Immature natural killer cell (primary cell): Measurements from ENCODE around the gene TNFRSF4. TPM values are rescaled to one million over a fixed set of nuclear protein-coding genes. Genes with fewer than 3 reads are reported as not detected.

Experiments used
- DNase-seq, 3 donors: peaks; one replicate each; pipeline ENCODE4 v3.0.0; 2022; ENCODE audit warnings: mixed read lengths in 1 of 3
- H3K27ac Mint-ChIP-seq, 6 donors: one replicate each; pipeline ENCODE4 v1.8.0; 2020; ENCODE audit warnings: mixed read lengths in 6 of 6, mild to moderate bottlenecking in 5 of 6, inconsistent platforms in 4 of 6, moderate library complexity in 3 of 6
- H3K27me3 Mint-ChIP-seq, 3 donors: one replicate each; pipeline ENCODE4 v1.8.0; 2020 to 2021; ENCODE audit warnings: low read depth in 3 of 3, mild to moderate bottlenecking in 3 of 3, mixed read lengths in 3 of 3, moderate library complexity in 3 of 3, inconsistent platforms in 1 of 3
- H3K36me3 Mint-ChIP-seq, 3 donors: one replicate each; pipeline ENCODE4 v1.8.0; 2020; ENCODE audit warnings: mixed read lengths in 3 of 3, inconsistent platforms in 2 of 3, mild to moderate bottlenecking in 2 of 3
- H3K4me1 Mint-ChIP-seq, 2 donors: one replicate each; pipeline ENCODE4 v1.8.0; 2020; ENCODE audit warnings: inconsistent platforms in 2 of 2, mild to moderate bottlenecking in 2 of 2, mixed read lengths in 2 of 2, moderate library complexity in 1 of 2
- H3K4me3 Mint-ChIP-seq, 5 donors: one replicate each; pipeline ENCODE4 v1.8.0; 2020; ENCODE audit warnings: mild to moderate bottlenecking in 5 of 5, mixed read lengths in 5 of 5, inconsistent platforms in 3 of 5, moderate library complexity in 3 of 5
- H3K9me3 Mint-ChIP-seq, 6 donors: one replicate each; pipeline ENCODE4 v1.8.0; 2020; ENCODE audit warnings: mild to moderate bottlenecking in 6 of 6, mixed read lengths in 6 of 6, inconsistent platforms in 4 of 6, moderate library complexity in 3 of 6
- polyA plus RNA-seq, 3 donors: library from polyadenylated mRNA; unstranded; fragments of 300-500 nt; fragmentation: Illumina TruSeq; gene quantifications; one replicate each; pipeline ENCODE4 v1.2.3, GENCODE V29; 2021

Gene TNFRSF4
- polyA plus RNA-seq, 3 donors from 2014 or later: 7.6 to 16.3 (median 12.1) TPM

DNA sequence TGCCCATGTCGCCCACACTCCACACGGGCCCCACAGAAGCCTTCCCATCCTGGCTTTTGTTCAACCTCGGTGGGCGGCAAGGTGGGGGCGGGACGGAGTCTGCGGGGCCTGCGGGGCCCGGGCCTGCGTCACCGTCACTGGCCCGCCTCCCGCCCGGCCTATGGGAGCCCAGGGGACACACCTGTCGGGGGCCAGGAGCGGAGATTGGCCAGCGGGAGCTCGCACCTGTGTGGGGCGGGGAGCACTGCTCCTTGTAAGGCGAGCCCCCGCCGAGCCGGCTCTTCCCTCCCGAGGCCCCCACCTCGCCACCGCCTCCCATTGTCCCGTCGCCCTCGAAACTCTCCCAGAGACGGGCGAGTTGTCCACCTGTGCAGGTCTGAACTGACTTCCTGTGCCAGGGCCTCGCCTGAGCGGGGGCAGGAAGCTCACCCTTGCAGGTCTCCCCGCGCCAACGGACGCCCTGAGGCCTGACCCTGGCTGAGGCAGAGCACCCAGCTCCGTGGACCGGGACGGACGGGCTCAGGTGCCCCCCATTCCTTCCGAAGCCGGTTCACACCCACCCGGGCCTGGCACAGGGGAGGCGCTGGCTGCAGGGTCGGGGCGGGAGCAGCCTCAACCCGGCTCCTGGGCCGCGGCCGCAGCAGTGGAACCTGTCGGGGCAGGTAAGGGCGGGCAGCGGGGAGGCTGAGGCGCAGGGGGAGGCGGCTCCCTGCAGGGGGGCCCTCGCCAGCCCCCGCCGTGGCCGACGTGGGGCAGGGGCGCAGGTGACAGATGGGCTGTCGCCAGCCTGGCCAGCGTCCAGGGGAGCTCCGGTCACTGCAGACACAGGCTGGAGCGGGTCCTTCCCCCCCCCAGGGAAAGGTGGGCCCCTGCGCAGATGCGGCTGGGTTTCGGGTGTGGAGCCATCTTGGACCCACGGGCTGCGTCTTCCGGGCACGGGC lies 51.1 kb downstream of the TNFRSF4 start:
- Mint-ChIP-seq H3K4me3 (no peak overlapping the region), H3K9me3 (no peaks in the 10 kb centered on the region), H3K4me1 (peaks cover 10 to 15% of the 10 kb centered on the region in 2 donors), H3K27ac (no peak overlapping the region), H3K27me3 (peaks cover 0 to 14% (median 7%) of the 10 kb centered on the region in 3 donors), H3K36me3 (no peaks in the 10 kb centered on the region)
- no peak for DNase-seq

- H3K27ac Mint-ChIP-seq: no peak overlapping the region
- no peak for DNase-seq
- peaks cover 0 to 14% (median 7%) of the 10 kb centered on the region in 3 donors for H3K27me3 Mint-ChIP-seq
- peaks cover 10 to 15% of the 10 kb centered on the region in 2 donors for H3K4me1 Mint-ChIP-seq
- H3K36me3 Mint-ChIP-seq: no peaks in the 10 kb centered on the region
- no peaks in the 10 kb centered on the region for H3K9me3 Mint-ChIP-seq
- no peak overlapping the region for H3K4me3 Mint-ChIP-seq
These were observed 52.3 kb downstream of the TNFRSF4 start for GRCh38 chr1:1161683-1162079.

Other genes with a start within 250 kb of the TNFRSF4 start
- 1 to 10 TPM in 1 of 3 donors, under 1 TPM in 2; 0.14 to 2.2 (median 0.68) TPM for gene PLEKHN1, start 247.7 kb downstream of the TNFRSF4 start, polyA plus RNA-seq
- not detected for gene PERM1, start 232.1 kb downstream of the TNFRSF4 start, polyA plus RNA-seq
- gene HES4, start 214.1 kb downstream of the TNFRSF4 start, polyA plus RNA-seq: 1 to 10 TPM; 2.3 to 7.7 (median 2.4) TPM
- gene ISG15, start 200.7 kb downstream of the TNFRSF4 start, polyA plus RNA-seq: 100 to 1,000 TPM; 304 to 360 (median 354) TPM
- under 1 TPM in 1 of 3 donors, not detected in 2; 0.87 TPM for gene AGRN, start 194.0 kb downstream of the TNFRSF4 start, polyA plus RNA-seq
- not detected for gene RNF223, start 139.8 kb downstream of the TNFRSF4 start, polyA plus RNA-seq
- 1 to 10 TPM in 2 of 3 donors, under 1 TPM in 1; 0.99 to 7.5 (median 4.1) TPM for gene C1orf159, start 98.1 kb downstream of the TNFRSF4 start, polyA plus RNA-seq
- gene TTLL10, start 40.3 kb downstream of the TNFRSF4 start, polyA plus RNA-seq: under 1 TPM; 0.68 to 0.83 (median 0.69) TPM
- gene TNFRSF18, start 7.6 kb downstream of the TNFRSF4 start, polyA plus RNA-seq: 100 to 1,000 TPM in 2 of 3 donors, 10 to 100 TPM in 1; 56.4 to 136 (median 105) TPM
- gene SDF4, start 17.8 kb upstream of the TNFRSF4 start, polyA plus RNA-seq: 100 to 1,000 TPM; 157 to 240 (median 194) TPM
- 10 to 100 TPM in 1 of 3 donors, 1 to 10 TPM in 2; 5.3 to 13.9 (median 9.9) TPM for gene B3GALT6, start 18.1 kb upstream of the TNFRSF4 start, polyA plus RNA-seq
- gene C1QTNF12, start 32.6 kb upstream of the TNFRSF4 start, polyA plus RNA-seq: not detected
- gene UBE2J2, start 59.7 kb upstream of the TNFRSF4 start, polyA plus RNA-seq: 100 to 1,000 TPM in 1 of 3 donors, 10 to 100 TPM in 2; 77.8 to 105 (median 83.9) TPM
- not detected for gene SCNN1D, start 66.3 kb upstream of the TNFRSF4 start, polyA plus RNA-seq
- gene ACAP3, start 93.8 kb upstream of the TNFRSF4 start, polyA plus RNA-seq: 1 to 10 TPM; 1.4 to 7.0 (median 4.6) TPM
- 10 to 100 TPM; 17.3 to 25.4 (median 18.9) TPM for gene PUSL1, start 94.4 kb upstream of the TNFRSF4 start, polyA plus RNA-seq
- gene INTS11, start 110.5 kb upstream of the TNFRSF4 start, polyA plus RNA-seq: 10 to 100 TPM; 62.1 to 68.8 (median 67.5) TPM
- 10 to 100 TPM in 2 of 3 donors, 1 to 10 TPM in 1; 9.2 to 23.7 (median 10.5) TPM for gene CPTP, start 110.6 kb upstream of the TNFRSF4 start, polyA plus RNA-seq
- under 1 TPM in 1 of 3 donors, not detected in 2; 0.08 TPM for gene TAS1R3, start 117.1 kb upstream of the TNFRSF4 start, polyA plus RNA-seq
- gene DVL1, start 135.3 kb upstream of the TNFRSF4 start, polyA plus RNA-seq: 1 to 10 TPM in 2 of 3 donors, under 1 TPM in 1; 0.78 to 1.5 (median 1.4) TPM
- gene MXRA8, start 144.4 kb upstream of the TNFRSF4 start, polyA plus RNA-seq: not detected
- 100 to 1,000 TPM; 168 to 216 (median 190) TPM for gene AURKAIP1, start 161.1 kb upstream of the TNFRSF4 start, polyA plus RNA-seq
- gene CCNL2, start 185.2 kb upstream of the TNFRSF4 start, polyA plus RNA-seq: 10 to 100 TPM; 16.7 to 34.6 (median 22.0) TPM
- 100 to 1,000 TPM; 167 to 194 (median 182) TPM for gene MRPL20, start 193.1 kb upstream of the TNFRSF4 start, polyA plus RNA-seq
- gene ANKRD65, start 207.1 kb upstream of the TNFRSF4 start, polyA plus RNA-seq: not detected
- not detected for gene VWA1, start 221.5 kb upstream of the TNFRSF4 start, polyA plus RNA-seq
- gene ATAD3C, start 235.5 kb upstream of the TNFRSF4 start, polyA plus RNA-seq: 1 to 10 TPM; 1.5 to 4.0 (median 3.1) TPM